GM12872 (cell line): ENCODE results near the gene PCCA.

Source experiments
- CTCF ChIP-seq: IDR thresholded peaks from 3 replicates; pipeline ENCODE4 v1.5.1; 2011; ENCODE audit warnings: low read depth, mild to moderate bottlenecking, low read length, moderate library complexity; ENCODE audit not compliant: insufficient read depth

Gene PCCA

DNA sequence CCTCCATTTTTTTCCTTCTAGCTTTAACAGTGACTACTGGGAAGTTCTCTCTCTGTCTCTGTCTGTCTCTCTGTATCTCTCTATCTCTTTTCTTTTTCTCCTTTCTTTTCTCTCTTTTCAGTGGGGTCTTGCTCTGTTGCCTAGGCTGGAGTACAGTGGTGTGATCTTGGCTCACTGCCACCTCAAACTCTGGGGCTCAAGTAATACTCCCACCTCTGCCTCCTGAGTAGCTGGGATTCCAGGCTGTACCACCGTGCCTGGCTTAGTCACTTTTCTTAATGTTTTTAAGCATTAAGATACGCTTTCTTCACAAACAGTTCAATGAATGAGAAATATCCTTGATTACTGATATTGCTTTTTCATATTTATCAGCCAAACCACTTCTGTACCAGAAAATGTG, 13.1 kb downstream of the PCCA start:
- no peak for TF ChIP-seq CTCF

DNA sequence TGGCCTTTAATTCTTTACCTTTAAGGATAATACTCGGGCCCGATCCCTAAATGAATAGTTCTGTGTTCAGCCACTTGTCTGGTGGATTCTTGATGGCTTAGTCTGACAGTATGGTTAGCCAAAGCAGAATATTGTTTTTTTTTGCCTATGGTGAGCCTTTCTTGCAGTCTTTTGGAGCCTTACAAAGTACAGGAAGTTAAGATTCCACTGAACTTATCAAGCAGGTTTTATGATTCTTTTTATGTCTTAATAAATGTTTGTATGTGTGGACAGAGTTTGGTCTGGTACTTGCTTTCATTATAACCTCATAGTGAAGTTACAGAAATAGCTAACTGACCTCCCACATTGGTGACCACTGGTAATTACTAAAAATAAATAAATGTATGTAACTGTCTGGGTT, 17.1 kb downstream of the PCCA start:
- no peak for TF ChIP-seq CTCF

GRCh38 chr13:100106705-100107104, 17.8 kb downstream of the PCCA start:
- no peak for TF ChIP-seq CTCF

DNA sequence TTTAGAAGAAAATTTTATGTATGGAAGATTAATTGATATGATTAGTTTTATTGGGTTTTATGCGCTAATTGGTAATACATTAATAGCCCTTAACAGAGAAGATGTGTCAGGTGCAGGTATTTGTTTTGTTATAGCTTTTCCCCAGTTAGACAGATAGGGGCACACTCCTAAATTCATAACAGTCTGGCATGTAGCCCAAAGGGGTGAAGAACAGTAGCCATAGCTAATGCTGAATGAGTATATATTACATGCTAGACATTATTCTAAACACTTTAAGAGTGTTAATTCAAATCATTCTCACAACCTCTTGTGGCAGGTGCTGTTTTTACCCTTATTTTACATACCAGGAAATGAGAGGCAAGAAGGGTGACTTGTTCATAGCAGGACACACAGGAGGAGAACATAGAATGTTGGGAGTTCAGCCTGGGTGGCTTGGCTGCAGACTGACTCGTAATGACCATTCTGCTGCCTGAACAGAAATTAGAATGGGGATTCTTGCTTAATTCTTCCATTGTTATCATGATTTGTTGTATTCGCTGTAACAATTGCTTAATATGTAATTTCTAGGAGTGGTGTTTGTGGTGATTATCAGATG, 20.1 kb downstream of the PCCA start:
- no peak for TF ChIP-seq CTCF

DNA sequence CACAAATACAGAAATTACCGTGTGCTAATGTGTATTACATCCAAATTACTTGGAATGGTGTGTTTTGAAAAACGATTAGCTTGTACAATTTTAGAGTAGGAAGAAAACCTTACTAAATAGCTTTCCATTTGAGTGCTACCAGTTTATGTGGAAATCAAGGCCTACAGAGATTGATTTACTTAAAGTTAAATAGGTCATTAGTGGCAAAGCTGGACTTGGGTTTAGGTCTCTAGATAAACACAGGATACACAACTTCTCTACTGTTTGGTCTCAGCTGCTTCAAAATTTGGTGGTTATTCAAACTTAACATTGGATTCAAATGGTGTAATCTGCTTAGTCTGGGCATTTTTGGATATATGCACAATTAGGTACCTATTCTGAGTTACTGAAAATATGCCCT, 21.4 kb downstream of the PCCA start:
- TF ChIP-seq CTCF = no peak

DNA sequence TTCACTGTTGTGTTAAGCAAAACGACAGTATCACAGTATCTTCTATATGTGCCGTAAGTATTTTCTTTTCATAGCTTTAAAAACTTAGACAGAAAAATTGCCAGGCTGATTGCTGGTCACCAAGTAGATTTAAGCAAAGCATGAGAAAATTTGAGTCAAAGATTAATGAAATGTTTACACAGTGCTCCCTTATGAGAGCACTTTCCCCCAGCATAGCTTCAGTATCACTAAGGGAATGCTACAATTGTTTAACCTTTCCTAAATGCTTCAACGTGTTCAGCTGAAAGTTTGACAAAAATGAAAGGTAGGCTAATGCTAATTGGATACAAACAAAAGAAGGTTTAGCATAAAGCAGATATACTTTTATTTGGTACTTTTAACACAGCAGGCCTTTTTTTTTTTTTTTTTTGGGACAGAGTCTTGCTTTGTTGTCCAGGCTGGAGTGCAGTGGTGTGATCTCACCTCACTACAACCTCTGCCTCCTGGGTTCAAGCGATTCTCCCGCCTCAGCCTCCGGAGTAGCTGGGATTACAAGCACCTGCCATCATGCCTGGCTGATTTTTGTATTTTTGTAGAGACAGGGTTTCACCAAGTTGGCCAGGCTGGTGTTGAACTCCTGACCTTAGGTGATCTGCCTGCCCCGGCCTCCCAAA, 23.4 kb downstream of the PCCA start:
- no peak for TF ChIP-seq CTCF

DNA sequence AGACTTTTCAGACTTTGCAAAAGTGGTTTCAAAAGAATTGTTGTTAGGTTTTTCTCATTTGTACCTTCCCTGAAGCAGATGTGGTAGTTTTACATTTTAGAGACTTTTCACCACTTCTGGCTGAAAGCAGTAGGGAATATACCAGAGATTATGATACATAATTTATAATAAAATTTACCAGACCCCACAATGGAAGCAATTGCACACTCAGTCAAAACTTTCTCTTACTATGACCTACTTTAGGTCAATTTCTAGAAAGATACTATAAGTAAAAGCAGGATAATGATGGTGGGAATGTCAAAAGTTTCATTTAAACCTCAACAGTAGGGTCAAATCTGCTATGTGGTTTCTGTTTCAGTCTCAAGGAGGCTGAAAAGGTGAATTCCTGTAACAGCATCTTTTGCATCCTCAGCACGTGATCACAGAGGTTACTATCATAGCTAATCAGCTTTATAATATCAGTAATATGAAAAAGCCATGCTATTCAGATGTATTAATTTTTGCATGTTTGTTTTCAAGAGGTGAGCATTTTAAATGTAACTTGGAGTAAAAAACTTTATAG, 26.9 kb downstream of the PCCA start:
- TF ChIP-seq CTCF = no peak
